GM18873 (cell line): ENCODE measurements around the gene C11orf52.
"Not testable (repeated sequence)": the region's sequence is repeated elsewhere in the genome, so short reads cannot be mapped to it uniquely, and the experiment has no call there.

ENCODE experiments used
- ATAC-seq: cut with Tn5 transposase; IDR thresholded peaks from one replicate; pipeline ENCODE4 v1.9.1; 2021; ENCODE audit warnings: mild to moderate bottlenecking, moderate library complexity, moderate number of reproducible peaks; ENCODE audit not compliant: unreplicated experiment, low FRiP score

C11orf52 gene, protein sequence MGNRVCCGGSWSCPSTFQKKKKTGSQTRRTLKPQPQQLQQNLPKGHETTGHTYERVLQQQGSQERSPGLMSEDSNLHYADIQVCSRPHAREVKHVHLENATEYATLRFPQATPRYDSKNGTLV

GRCh38 chr11:111918390-111919256 is at the start of gene C11orf52:
Gene C11orf52, plus strand, starts transcription at chr11:111918913. Its CDS starts 60 bp downstream, at chr11:111918973.
- no peak for ATAC-seq

- ATAC-seq = no peak
These were observed 48.6 kb upstream of the C11orf52 start for GRCh38 chr11:111870113-111870512.

GRCh38 chr11:111870522-111870885 is 48.2 kb upstream of the C11orf52 start:
- no peak for ATAC-seq

DNA sequence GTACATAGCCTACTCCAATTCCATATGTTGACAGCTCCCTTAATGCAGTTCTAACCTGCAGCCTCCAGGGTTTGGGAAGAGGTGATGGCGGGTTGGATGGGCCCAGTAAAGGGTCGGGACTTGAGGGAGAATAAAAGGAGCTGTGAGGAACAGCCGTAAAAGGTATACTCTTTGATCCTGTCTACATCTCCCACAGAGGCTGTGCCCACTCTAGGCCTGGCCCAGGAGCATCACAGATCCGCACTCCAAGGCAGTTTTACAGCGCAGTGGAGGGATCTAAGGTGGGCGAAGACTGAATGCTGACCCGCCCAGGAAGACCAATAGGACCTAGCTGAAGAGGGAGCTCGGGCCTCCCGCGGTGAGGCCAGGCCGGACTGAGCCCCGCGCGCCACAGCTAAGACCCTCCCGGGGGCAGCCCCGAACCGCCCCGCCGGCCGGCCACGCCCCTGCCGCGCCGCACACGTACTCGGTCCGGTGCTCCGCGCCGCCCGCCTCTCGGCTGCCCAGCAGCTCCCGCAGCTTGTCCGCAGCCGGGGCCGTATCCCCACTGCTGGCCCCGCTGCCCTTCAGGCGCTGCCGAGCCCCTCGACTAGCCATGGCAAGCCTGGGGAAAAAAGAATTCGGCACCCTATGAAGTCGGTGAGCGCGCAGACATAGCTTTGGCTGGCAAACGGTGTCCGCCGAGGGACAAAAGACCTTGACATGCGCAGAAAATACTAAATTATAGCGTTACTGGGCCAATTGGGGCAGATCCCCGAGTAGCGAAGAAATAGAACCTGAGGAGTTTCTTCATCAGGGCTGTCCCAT is 47.6 kb upstream of the C11orf52 start, which contains the start of gene ALG9:
Gene ALG9 (minus strand): TSS at position 696 of the 807 bp plus-strand sequence. CDS start 99 bp downstream, at position 597.
- peak; percentile 82 for ATAC-seq

DNA sequence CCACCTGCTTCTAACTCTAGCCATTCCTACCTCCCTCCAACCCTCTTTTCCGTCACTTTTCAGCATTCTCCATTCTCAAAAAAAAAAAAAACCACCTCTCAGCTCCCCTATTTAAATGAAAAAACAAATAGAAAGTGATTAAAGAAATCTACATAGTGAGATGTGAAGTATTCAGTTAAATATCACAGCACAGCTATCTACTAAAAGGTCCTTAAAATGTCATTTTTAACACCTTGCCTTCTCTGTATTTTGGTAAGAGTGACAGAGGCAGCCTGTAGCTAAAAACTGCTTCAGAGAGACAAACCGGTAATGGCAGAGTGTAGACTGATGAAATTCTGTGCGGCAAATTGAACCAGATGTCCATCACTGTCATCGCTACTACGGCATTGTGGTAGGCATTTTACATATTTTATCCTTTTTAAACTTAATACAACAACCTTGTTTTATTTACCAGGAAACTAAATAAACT is 47.0 kb upstream of the C11orf52 start:
- ATAC-seq = no peak

GRCh38 chr11:111878385-111878848 is 40.3 kb upstream of the C11orf52 start:
- ATAC-seq = no peak

GRCh38 chr11:111878849-111879636 is 39.7 kb upstream of the C11orf52 start, which contains the start of the genes CFAP68 and FDXACB1:
Gene CFAP68, plus strand, starts transcription at chr11:111879541. Its CDS starts 20 bp downstream, at chr11:111879561.
Gene FDXACB1, minus strand, starts transcription at chr11:111879165. Its CDS starts 33 bp downstream, at chr11:111879132.
- ATAC-seq = peak; percentile 84

- no peak for ATAC-seq
These were observed 39.1 kb upstream of the C11orf52 start for GRCh38 chr11:111879637-111879960.

DNA sequence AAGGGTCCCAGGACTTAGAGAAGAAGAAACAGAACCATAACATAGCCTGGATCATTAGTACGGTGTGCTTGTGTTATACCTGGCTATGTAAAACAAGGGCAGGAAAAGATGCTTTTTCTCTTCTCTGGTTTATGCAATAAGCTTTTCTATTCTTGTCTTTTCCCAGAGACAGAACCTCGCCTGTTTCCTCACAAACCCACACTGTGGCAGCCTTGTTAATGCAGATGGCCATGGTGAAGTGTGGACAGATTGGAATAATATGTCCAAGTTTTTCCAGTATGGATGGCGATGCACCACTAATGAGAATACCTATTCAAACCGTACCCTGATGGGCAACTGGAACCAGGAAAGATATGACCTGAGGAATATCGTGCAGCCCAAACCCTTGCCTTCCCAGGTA is 36.5 kb upstream of the C11orf52 start:
- no peak for ATAC-seq

DNA sequence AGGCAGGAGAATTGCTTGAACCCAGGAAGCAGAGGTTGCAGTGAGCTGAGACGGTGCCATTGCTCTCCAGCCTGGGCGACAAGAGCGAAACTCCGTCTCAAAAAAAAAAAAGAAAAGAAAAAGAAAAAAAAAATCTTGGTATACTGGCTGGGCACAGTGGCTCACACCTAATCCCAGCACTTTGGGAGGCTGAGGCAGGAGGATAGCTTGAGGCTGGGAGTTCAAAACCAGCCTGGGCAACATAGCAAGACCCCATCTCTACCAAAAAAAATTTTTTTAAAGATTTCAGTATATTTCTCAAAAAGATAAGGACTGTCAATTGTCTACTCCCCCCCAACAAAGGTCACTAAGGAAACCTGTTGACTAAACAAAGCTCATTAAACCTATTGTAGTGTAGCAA is 33.7 kb upstream of the C11orf52 start:
- ATAC-seq = not testable (repeated sequence)

DNA sequence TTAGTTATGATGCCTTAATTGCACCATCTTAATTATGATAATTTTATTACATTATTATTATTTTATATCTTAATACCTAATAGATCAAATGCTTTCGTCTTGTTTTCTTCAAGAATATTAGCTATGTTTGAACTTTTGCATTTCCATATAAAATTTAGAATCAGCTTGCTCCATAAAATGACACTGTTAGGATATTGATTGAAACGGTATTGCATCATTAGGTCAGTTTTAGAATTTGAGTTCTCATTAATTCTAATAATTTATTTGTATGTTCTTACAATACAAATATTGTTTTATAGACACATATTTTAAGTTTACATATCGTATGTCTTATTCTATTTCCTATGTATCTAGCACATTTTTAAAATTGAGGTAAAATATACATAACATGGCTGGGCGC is 32.7 kb upstream of the C11orf52 start:
- no peak for ATAC-seq

GRCh38 chr11:111886844-111887243 is 31.9 kb upstream of the C11orf52 start:
- ATAC-seq = no peak

- ATAC-seq = no peak
These were observed 13.3 kb upstream of the C11orf52 start for GRCh38 chr11:111905411-111905810.

GRCh38 chr11:111906680-111907079 is 12.0 kb upstream of the C11orf52 start:
- no peak for ATAC-seq

DNA sequence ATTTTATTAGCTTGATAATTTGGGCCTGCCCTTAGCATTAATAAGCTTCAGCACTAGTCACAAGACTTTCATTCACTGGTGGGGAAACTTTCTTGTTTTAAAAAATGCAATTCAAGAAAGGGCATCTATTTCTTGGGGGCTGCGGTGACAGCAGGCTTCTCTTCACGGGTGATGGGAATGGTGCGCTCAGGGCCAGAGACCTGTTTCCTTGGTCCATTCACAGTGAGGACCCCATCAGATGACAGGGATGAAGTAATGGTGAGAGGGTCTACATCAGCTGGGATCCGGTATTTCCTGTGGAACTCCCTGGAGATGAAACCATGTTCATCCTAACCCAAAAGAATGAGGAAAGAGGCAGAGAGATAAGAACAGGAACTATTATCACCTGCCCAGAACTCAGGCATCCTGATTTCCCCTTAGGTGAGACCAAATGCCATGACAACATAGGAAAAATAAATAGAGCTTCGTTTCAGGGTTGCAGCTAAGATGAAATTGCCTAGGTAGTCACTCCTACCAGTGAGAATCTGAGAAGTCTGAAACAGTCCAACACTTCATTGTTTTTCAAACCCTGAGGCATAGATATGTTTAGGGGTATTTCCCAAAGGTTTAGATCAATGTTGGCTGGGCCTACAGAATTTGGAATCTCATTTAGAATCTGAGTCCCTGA is 9.9 kb upstream of the C11orf52 start:
- no peak for ATAC-seq

DNA sequence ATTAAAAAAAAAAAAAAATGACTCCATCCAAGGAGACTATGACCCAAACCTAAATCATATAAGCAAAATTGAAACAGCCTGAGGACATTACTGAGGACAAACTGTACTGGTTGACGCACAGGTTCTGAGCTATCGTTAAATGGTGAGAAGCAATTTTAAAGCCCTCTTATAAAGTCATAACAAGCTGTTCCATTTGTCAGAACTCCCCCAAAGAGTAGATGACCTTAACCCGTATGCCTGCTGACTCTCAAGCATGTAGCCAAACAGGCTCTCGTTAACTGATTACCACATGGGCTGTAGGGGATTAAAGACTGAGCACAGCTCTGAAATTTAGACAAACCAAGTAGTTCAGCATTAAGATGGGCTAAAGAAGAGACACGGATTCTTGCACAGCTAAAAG is 9.3 kb upstream of the C11orf52 start:
- no peak for ATAC-seq

DNA sequence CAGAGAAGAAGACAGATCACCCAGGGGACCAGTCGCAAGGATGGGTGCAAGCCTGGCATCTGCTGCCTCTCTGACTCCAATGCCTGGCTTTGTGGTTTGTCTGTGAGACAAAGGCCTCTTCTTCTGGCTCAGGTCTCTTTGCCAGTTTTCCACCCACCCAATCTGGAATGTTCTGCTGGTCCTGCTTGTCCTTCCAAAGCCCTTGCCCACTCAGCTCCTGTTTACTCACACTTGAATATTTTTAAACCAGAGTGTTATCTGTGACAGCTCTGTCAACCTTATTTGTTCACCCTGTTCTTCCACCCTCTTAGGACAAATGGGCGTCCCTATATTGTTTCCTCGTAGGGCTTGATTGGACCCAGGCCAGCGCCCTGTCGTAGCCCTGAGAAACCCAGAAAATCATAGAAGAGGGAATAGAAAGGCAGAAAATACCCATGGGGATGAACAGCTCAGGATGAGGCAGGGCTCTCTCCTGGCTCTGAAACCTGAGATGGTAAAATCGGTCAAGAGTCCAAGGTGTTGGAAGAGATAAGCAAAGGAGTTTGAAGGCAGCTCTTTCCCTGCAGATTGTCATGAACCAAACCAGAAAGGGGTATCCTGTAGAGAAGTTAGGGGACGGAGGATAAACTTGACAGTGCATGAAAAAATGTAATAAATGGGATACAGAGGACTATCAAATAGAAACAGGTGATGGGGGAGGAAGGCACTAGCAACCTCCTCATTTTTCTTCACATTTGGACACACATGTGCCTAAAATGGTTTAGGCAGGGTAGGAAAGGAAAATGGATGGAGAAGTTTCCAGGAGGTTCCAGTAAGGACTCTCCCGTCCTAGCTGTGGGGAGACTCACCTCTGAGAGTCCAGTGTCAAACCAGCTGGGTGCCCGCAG is 7.8 kb upstream of the C11orf52 start:
- ATAC-seq = no peak

DNA sequence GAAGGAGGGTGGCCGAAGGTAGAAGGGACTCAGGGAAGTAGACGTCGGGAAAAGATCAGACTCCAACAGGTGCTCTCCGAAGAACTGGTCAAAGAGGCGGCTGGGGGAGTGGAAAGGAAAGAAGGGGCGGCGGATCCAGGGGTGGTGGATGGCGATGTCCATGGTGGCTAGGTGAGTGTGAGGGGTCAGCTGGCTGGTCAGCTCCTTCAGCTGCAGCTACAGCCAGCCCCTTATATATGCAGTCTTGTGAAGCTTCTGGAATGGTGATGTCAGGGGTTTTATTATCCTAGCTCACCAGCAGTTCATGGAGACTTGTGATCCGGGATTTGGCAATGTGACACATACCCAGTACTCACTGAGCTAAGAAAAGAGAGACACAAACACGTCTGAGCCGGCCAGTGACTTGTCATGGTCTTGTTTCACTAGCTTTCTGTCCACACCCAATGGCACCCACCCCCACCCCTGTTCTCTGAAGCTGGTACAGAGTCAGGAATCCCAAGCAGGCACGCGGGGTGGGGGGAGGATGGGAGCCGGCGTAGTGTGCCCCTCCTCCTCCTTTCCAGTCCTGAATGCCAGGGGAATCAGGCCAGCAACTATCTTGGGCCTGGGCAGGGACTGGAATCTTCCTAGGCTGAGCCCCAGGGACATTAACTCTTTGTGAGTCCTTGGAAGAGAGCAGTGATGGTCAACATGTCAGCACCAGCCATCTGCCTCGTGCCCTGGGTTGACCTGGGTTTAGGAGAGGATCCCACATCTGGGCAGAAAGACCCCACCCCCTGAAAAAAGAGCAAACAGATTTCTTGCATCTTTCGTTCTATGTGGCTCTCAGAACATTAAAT is 6.9 kb upstream of the C11orf52 start, which contains the start of gene CRYAB:
Gene CRYAB (minus strand): TSS at position 208 of the 839 bp plus-strand sequence. CDS start 46 bp downstream, at position 162.
- ATAC-seq = no peak
